ENCODE data around the gene RMDN3. TPM values are rescaled to one million over a fixed set of nuclear protein-coding genes. Genes with fewer than 3 reads are reported as not detected.

The RMDN3 gene
- total RNA-seq: 15.7 and 19.6 TPM in 2 replicates

- DNase-seq (ENCODE audit: low read depth in 2 of 2): peak; percentile 73 to 93
Measured at GRCh38 chr15:40754883-40755811, at the start of gene RMDN3. Gene RMDN3 (minus strand): TSS chr15:40755254. CDS start chr15:40754783, 471 bp downstream.

- DNase-seq (ENCODE audit: low read depth in 2 of 2): no peak
Measured at GRCh38 chr15:40803688-40804087, 48.6 kb upstream of the RMDN3 start.

- no peak for DNase-seq (ENCODE audit: low read depth in 2 of 2)
Measured at GRCh38 chr15:40803076-40803475, 48.0 kb upstream of the RMDN3 start.

- DNase-seq (ENCODE audit: low read depth in 2 of 2): no peak
Measured at GRCh38 chr15:40799523-40799922, 44.5 kb upstream of the RMDN3 start.

- peak in 1 of 2 donors; percentile 15 for DNase-seq (ENCODE audit: low read depth in 2 of 2)
Measured at GRCh38 chr15:40796512-40796911, 41.5 kb upstream of the RMDN3 start.

- peak in 1 of 2 donors; percentile 85 for DNase-seq (ENCODE audit: low read depth in 2 of 2)
Measured at GRCh38 chr15:40796041-40796440, 41.0 kb upstream of the RMDN3 start.

- peak; percentile 91 to 99 for DNase-seq (ENCODE audit: low read depth in 2 of 2)
Measured at GRCh38 chr15:40793216-40793989, 38.3 kb upstream of the RMDN3 start.

GRCh38 chr15:40792394-40792793 lies 37.3 kb upstream of the RMDN3 start:
- no peak for DNase-seq (ENCODE audit: low read depth in 2 of 2)

- no peak for DNase-seq (ENCODE audit: low read depth in 2 of 2)
Measured at GRCh38 chr15:40790718-40791117, 35.7 kb upstream of the RMDN3 start.

- DNase-seq (ENCODE audit: low read depth in 2 of 2): no peak
Measured at GRCh38 chr15:40789999-40790398, 34.9 kb upstream of the RMDN3 start.

GRCh38 chr15:40789119-40789518 lies 34.1 kb upstream of the RMDN3 start:
- no peak for DNase-seq (ENCODE audit: low read depth in 2 of 2)

- no peak for DNase-seq (ENCODE audit: low read depth in 2 of 2)
Measured at GRCh38 chr15:40787991-40788390, 32.9 kb upstream of the RMDN3 start.

- peak in 1 of 2 donors; percentile 63 for DNase-seq (ENCODE audit: low read depth in 2 of 2)
Measured at GRCh38 chr15:40787344-40787841, 32.3 kb upstream of the RMDN3 start.

- no peak for DNase-seq (ENCODE audit: low read depth in 2 of 2)
Measured at GRCh38 chr15:40785814-40786213, 30.8 kb upstream of the RMDN3 start.

- no peak for DNase-seq (ENCODE audit: low read depth in 2 of 2)
Measured at GRCh38 chr15:40785164-40785563, 30.1 kb upstream of the RMDN3 start.

- peak in 1 of 2 donors; percentile 71 for DNase-seq (ENCODE audit: low read depth in 2 of 2)
Measured at GRCh38 chr15:40782609-40783227, 27.7 kb upstream of the RMDN3 start.

GRCh38 chr15:40776537-40777141 lies 21.6 kb upstream of the RMDN3 start:
- DNase-seq (ENCODE audit: low read depth in 2 of 2): no peak

- no peak for DNase-seq (ENCODE audit: low read depth in 2 of 2)
Measured at GRCh38 chr15:40775740-40776536, 20.9 kb upstream of the RMDN3 start.

GRCh38 chr15:40775007-40775406 lies 20.0 kb upstream of the RMDN3 start:
- no peak for DNase-seq (ENCODE audit: low read depth in 2 of 2)

GRCh38 chr15:40773902-40774301 lies 18.8 kb upstream of the RMDN3 start:
- no peak for DNase-seq (ENCODE audit: low read depth in 2 of 2)

All from dermis microvascular lymphatic vessel endothelial cell (primary cell).